ENCODE measurements around the gene BTNL8. TPM values are rescaled to one million over a fixed set of nuclear protein-coding genes. Genes with fewer than 3 reads are reported as not detected.

The BTNL8 gene
- total and polyA plus RNA-seq, 2 of the 13 experiments (the other 11 are each of a cell fraction or from before 2014, with no cell fraction given): not detected

DNA sequence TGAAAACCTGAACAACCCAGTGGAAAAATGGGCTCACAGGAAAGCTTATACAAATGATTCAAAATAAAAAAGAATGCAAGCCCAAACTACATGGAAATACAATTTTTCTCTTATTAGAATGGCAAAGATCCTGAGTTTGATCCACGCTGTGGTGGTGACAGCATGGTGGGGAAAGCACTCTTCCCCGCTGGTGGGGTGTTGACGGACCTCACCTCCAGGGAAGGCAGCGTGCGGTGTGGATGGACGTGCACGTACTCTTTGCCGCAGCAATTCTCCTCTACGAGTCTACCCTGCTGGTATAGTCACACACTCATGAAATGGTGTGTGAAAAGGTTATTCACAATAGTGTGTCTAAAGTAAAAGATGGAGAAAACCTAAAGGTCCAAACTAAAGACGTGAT, 32.0 kb upstream of the BTNL8 start (continued):
- TF ChIP-seq, protein P1, sequence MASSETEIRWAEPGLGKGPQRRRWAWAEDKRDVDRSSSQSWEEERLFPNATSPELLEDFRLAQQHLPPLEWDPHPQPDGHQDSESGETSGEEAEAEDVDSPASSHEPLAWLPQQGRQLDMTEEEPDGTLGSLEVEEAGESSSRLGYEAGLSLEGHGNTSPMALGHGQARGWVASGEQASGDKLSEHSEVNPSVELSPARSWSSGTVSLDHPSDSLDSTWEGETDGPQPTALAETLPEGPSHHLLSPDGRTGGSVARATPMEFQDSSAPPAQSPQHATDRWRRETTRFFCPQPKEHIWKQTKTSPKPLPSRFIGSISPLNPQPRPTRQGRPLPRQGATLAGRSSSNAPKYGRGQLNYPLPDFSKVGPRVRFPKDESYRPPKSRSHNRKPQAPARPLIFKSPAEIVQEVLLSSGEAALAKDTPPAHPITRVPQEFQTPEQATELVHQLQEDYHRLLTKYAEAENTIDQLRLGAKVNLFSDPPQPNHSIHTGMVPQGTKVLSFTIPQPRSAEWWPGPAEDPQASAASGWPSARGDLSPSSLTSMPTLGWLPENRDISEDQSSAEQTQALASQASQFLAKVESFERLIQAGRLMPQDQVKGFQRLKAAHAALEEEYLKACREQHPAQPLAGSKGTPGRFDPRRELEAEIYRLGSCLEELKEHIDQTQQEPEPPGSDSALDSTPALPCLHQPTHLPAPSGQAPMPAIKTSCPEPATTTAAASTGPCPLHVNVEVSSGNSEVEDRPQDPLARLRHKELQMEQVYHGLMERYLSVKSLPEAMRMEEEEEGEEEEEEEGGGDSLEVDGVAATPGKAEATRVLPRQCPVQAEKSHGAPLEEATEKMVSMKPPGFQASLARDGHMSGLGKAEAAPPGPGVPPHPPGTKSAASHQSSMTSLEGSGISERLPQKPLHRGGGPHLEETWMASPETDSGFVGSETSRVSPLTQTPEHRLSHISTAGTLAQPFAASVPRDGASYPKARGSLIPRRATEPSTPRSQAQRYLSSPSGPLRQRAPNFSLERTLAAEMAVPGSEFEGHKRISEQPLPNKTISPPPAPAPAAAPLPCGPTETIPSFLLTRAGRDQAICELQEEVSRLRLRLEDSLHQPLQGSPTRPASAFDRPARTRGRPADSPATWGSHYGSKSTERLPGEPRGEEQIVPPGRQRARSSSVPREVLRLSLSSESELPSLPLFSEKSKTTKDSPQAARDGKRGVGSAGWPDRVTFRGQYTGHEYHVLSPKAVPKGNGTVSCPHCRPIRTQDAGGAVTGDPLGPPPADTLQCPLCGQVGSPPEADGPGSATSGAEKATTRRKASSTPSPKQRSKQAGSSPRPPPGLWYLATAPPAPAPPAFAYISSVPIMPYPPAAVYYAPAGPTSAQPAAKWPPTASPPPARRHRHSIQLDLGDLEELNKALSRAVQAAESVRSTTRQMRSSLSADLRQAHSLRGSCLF (CRISPR knock-in tag; IDR thresholded peaks at IDR 0.05; ENCODE audit: borderline replicate concordance): no peak
- TF ChIP-seq ISL2 (CRISPR knock-in tag; IDR thresholded peaks at IDR 0.05) (no peak), SAP130 (CRISPR knock-in tag; IDR thresholded peaks at IDR 0.05; ENCODE audit: low read depth) (no peak), POGZ (CRISPR knock-in tag; IDR thresholded peaks at IDR 0.05) (no peak)
- TF ChIP-seq, protein P2, sequence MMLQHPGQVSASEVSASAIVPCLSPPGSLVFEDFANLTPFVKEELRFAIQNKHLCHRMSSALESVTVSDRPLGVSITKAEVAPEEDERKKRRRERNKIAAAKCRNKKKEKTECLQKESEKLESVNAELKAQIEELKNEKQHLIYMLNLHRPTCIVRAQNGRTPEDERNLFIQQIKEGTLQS (CRISPR knock-in tag; IDR thresholded peaks at IDR 0.05): no peak
- TF ChIP-seq, protein P3, sequence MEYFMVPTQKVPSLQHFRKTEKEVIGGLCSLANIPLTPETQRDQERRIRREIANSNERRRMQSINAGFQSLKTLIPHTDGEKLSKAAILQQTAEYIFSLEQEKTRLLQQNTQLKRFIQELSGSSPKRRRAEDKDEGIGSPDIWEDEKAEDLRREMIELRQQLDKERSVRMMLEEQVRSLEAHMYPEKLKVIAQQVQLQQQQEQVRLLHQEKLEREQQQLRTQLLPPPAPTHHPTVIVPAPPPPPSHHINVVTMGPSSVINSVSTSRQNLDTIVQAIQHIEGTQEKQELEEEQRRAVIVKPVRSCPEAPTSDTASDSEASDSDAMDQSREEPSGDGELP (IDR thresholded peaks at IDR 0.05; ENCODE audit: borderline replicate concordance, low read depth): no peak

DNA sequence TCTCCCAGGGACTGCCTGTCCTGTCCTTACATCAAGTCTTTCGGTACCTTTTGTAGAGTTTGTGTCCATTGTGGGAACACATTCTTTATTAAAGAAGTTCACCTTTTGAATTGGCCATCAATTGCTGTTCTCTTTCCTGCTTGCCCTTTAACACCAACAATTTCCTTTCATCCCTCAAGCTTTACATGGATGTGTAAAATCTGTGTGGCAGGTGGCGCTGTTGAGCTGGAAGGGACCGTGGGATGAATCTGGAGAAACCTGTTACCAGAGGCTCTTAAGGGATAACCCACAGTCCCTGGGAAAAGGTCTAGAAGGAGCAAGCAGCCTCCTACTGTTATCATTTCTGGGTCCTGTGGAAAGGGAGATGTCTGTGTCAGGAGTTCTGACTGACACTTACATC, 30.0 kb upstream of the BTNL8 start:
- Histone ChIP-seq H3K9ac (ENCODE audit: insufficient read depth, low read depth, low read length) (no peak overlapping the region), H3K79me2 (ENCODE audit: insufficient read depth, low read length) (no peaks in the 10 kb centered on the region), H3K4me2 (ENCODE audit: low read depth, low read length) (no peak overlapping the region), H3K4me3 (replicated peaks in 1 of 3; ENCODE audit: insufficient read depth in 1 of 3, low read depth in 2 of 3, low read length in 3 of 3) (no peak overlapping the region), H3K27me3 (ENCODE audit: control insufficient read depth in 1 of 2, insufficient read depth in 2 of 2, low read length in 2 of 2) (0 out of 5 replicates have a peak, but pooled peaks cover 0 to 8% of the 10 kb centered on the region in 2 experiments), H2AFZ (ENCODE audit: low read length) (no peak overlapping the region), H3K27ac (ENCODE audit: extremely low read length, insufficient read depth, low read length) (no peak overlapping the region), H3K36me3 (replicated peaks in 1 of 2; ENCODE audit: control insufficient read depth in 1 of 2, insufficient read depth in 2 of 2, low read length in 2 of 2) (no peaks in the 10 kb centered on the region), H3K9me3 (ENCODE audit: low read length) (no peaks in the 10 kb centered on the region), H3K4me1 (ENCODE audit: insufficient read depth, low read length) (no peaks in the 10 kb centered on the region), H4K20me1 (ENCODE audit: insufficient read depth, low read length) (no peaks in the 10 kb centered on the region)
- BruUV-seq (replicated peaks): no TSS peak
- CTCF ChIA-PET (ENCODE audit: low intra/inter-chr PET ratio, low total read pairs): interaction anchor here (0.7 to 1.7 kb wide), 3 partner anchors 84 to 290 kb away, joined by 3 to 11 read pairs (median 3); no protein-coding TSS in a partner anchor
- peak; percentile 71 for FAIRE-seq
- 0% methylated on average over 3 of the region's 3 CpGs for WGBS (ENCODE audit: low lambda C conversion rate)
- ATAC-seq: peak; percentile 79
- in situ Hi-C loops (cut with HindIII; ENCODE audit: extremely low pct_ligation_motif_present, low pct_unique_long_range_greater_than_20kb): no loop called here
- intact Hi-C loops (cut with micrococcal nuclease; ENCODE audit: unreplicated experiment): loop anchor here (10.0 kb wide), 1 partner anchor 286 kb away; no protein-coding TSS in a partner anchor
- peak; percentile 66 for DNase-seq (ENCODE audit: low spot score)
- POLR2A ChIA-PET: no interaction called here
- TF ChIP-seq, protein P4, sequence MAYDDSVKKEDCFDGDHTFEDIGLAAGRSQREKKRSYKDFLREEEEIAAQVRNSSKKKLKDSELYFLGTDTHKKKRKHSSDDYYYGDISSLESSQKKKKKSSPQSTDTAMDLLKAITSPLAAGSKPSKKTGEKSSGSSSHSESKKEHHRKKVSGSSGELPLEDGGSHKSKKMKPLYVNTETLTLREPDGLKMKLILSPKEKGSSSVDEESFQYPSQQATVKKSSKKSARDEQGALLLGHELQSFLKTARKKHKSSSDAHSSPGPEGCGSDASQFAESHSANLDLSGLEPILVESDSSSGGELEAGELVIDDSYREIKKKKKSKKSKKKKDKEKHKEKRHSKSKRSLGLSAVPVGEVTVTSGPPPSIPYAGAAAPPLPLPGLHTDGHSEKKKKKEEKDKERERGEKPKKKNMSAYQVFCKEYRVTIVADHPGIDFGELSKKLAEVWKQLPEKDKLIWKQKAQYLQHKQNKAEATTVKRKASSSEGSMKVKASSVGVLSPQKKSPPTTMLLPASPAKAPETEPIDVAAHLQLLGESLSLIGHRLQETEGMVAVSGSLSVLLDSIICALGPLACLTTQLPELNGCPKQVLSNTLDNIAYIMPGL (CRISPR knock-in tag; IDR thresholded peaks at IDR 0.05; ENCODE audit: borderline replicate concordance in 1 of 2, low read depth in 1 of 2): 0 out of 4 replicates have a peak, but pooled peaks of 1 of the 2 experiments have one; percentile 18
- TF ChIP-seq IRF2 (CRISPR knock-in tag; IDR thresholded peaks at IDR 0.05): no peak
- TF ChIP-seq MLLT10 (CRISPR knock-in tag; IDR thresholded peaks at IDR 0.05): no peak
- TF ChIP-seq, protein P5, sequence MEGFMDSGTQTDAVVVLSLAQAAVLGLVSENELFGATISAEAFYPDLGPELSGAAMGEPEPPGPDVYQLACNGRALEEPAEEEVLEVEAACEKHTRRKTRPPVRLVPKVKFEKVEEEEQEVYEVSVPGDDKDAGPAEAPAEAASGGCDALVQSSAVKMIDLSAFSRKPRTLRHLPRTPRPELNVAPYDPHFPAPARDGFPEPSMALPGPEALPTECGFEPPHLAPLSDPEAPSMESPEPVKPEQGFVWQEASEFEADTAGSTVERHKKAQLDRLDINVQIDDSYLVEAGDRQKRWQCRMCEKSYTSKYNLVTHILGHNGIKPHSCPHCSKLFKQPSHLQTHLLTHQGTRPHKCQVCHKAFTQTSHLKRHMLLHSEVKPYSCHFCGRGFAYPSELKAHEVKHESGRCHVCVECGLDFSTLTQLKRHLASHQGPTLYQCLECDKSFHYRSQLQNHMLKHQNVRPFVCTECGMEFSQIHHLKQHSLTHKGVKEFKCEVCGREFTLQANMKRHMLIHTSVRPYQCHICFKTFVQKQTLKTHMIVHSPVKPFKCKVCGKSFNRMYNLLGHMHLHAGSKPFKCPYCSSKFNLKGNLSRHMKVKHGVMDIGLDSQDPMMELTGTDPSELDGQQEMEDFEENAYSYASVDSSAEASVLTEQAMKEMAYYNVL (CRISPR knock-in tag; IDR thresholded peaks at IDR 0.05; ENCODE audit: borderline replicate concordance): no peak
- peak; percentile 44 for TF ChIP-seq XRCC5 (optimal IDR thresholded peaks at IDR 0.05; ENCODE audit: low read length)
- no peak for TF ChIP-seq ZNF772 (CRISPR knock-in tag; IDR thresholded peaks at IDR 0.05)

All from HepG2 (cell line).